Esophagus mucosa (tissue), 1 donor: ENCODE results near the gene MAP6. TPM values are rescaled to one million over a fixed set of nuclear protein-coding genes. Genes with fewer than 3 reads are reported as not detected.
A peak's percentile ranks its signal among the peaks of the same experiment; 100 is the strongest.
"Not testable (repeated sequence)": the region's sequence is repeated elsewhere in the genome, so short reads cannot be mapped to it uniquely, and the experiment has no call there.

ENCODE experiments used
- ATAC-seq: fragments of 200-7000 bp; cut with Tn5 transposase; one replicate; pipeline ENCODE4 v1.9.1; 2020
- total RNA-seq: library from RNA; stranded (reverse); gene quantifications from one replicate; pipeline ENCODE4 v1.2.4, GENCODE V29; 2023
- donor health status: DM: yes; HTN: yes; CAD: no.

The MAP6 gene
- 0.32 TPM for total RNA-seq

- peak; percentile 26 for ATAC-seq
Measured at GRCh38 chr11:75668451-75669297, at the start of gene MAP6. MAP6 (minus strand) TSS chr11:75669038; CDS start chr11:75668369, 669 bp downstream.

- ATAC-seq: peak; percentile 70
Measured at GRCh38 chr11:75717608-75718418, 49.0 kb upstream of the MAP6 start, which contains the start of gene MOGAT2. MOGAT2 (plus strand) TSS chr11:75717838; CDS start chr11:75717889, 51 bp downstream.

- ATAC-seq: no peak
Measured at GRCh38 chr11:75716659-75717058, 47.8 kb upstream of the MAP6 start.

- no peak for ATAC-seq
Measured at GRCh38 chr11:75715688-75716087, 46.9 kb upstream of the MAP6 start.

- ATAC-seq: no peak
Measured at GRCh38 chr11:75714211-75714610, 45.4 kb upstream of the MAP6 start.

GRCh38 chr11:75706260-75706729 lies 37.5 kb upstream of the MAP6 start:
- ATAC-seq: peak; percentile 83

GRCh38 chr11:75705541-75705940 lies 36.7 kb upstream of the MAP6 start:
- ATAC-seq: no peak

- ATAC-seq: no peak
Measured at GRCh38 chr11:75703695-75704237, 34.9 kb upstream of the MAP6 start.

GRCh38 chr11:75700940-75701339 lies 32.1 kb upstream of the MAP6 start:
- no peak for ATAC-seq

- ATAC-seq: no peak
Measured at GRCh38 chr11:75697906-75698581, 29.2 kb upstream of the MAP6 start.

- no peak for ATAC-seq
Measured at GRCh38 chr11:75691804-75692203, 23.0 kb upstream of the MAP6 start.

- peak; percentile 80 for ATAC-seq
Measured at GRCh38 chr11:75689863-75690609, 21.2 kb upstream of the MAP6 start.

- ATAC-seq: not testable (repeated sequence)
Measured at GRCh38 chr11:75683856-75684255, 15.0 kb upstream of the MAP6 start.

GRCh38 chr11:75679566-75679965 lies 10.7 kb upstream of the MAP6 start:
- no peak for ATAC-seq

- ATAC-seq: no peak
Measured at GRCh38 chr11:75678620-75679259, 9.9 kb upstream of the MAP6 start.

GRCh38 chr11:75677909-75678308 lies 9.1 kb upstream of the MAP6 start:
- ATAC-seq: no peak

- no peak for ATAC-seq
Measured at GRCh38 chr11:75677275-75677674, 8.4 kb upstream of the MAP6 start.

- ATAC-seq: peak; percentile 75
Measured at GRCh38 chr11:75673977-75674582, 5.2 kb upstream of the MAP6 start.

- ATAC-seq: peak; percentile 26
Measured at GRCh38 chr11:75667831-75668450, 897 bp downstream of the MAP6 start.

GRCh38 chr11:75667255-75667830 lies 1.5 kb downstream of the MAP6 start:
- ATAC-seq: peak; percentile 32
